Stimulated activated CD4-positive, alpha-beta T cell treated with anti-CD3 and anti-CD28 coated beads, Interleukin-2, amount 100 ng/mL, for 4 hours (primary cell): Measurements from ENCODE around the gene TIGD4.

ENCODE experiments used
- DNase-seq: peaks from one replicate; pipeline ENCODE4 v3.0.0-alpha.2; 2020; ENCODE audit warnings: low read depth

The TIGD4 gene

GRCh38 chr4:152719801-152720556 lies 59.6 kb downstream of the TIGD4 start:
- no peak for DNase-seq
